Endothelial cell of umbilical vein (primary cell): ENCODE results near the gene ARHGEF19. TPM values are rescaled to one million over a fixed set of nuclear protein-coding genes. Genes with fewer than 3 reads are reported as not detected.

Source experiments
- BruUV-seq: library from RNA; stranded (reverse); fragments of 400-500 nt; replicated peaks from 2 replicates; lab custom pipeline; 2021; lab: Mats Ljungman, UMichigan
- CTCF ChIA-PET: fragments of 300-600, 350-600 bp; sonication (Branson Sonifier 250); formaldehyde crosslinking; loops from one replicate; lab custom pipeline; 2021; ENCODE audit warnings: antibody characterized with exemption, inconsistent platforms; lab: Charles Lee
- POLR2A ChIA-PET: fragments of 300-600, 350-600 bp; sonication (Branson Sonifier 250); formaldehyde crosslinking; loops from one replicate; lab custom pipeline; 2021; ENCODE audit warnings: antibody characterized with exemption, inconsistent platforms; lab: Charles Lee
- DNase-seq: peaks from one replicate; pipeline ENCODE4 v3.0.0-alpha.2; 2011; ENCODE audit warnings: low read depth, low spot score
- FAIRE-seq: peaks from 2 replicates; lab custom pipeline; 2011; peaks lifted over from hg19 to GRCh38; lab: Jason Lieb, UNC
- H2AFZ ChIP-seq: 2 replicates; pipeline ENCODE4 v1.6.0; 2012; ENCODE audit warnings: low read depth, low read length, control low read depth, inconsistent platforms
- H3K27ac ChIP-seq: 2 replicates; pipeline ENCODE4 v1.5.1; 2011; ENCODE audit warnings: low read depth, mild to moderate bottlenecking, control low read depth, low read length, moderate library complexity; ENCODE audit not compliant: insufficient read depth
- H3K27me3 ChIP-seq, 2 experiments: 2 replicates each; pipeline versions ENCODE4 v1.6.0 to v1.6.1; 2011; ENCODE audit warnings: low read length in 2 of 2, mixed read lengths in 1 of 2; ENCODE audit not compliant: control insufficient read depth in 2 of 2, insufficient read depth in 2 of 2
- H3K36me3 ChIP-seq, 2 experiments: 2 replicates in 1 of 2; 3 replicates in 1 of 2; pipeline ENCODE4 v1.5.1; 2011; ENCODE audit warnings: low read length in 2 of 2, mild to moderate bottlenecking in 1 of 2, moderate library complexity in 1 of 2; ENCODE audit not compliant: control insufficient read depth in 2 of 2, insufficient read depth in 2 of 2; ENCODE audit errors: extremely low read depth in 1 of 2
- H3K4me1 ChIP-seq: 3 replicates; pipeline ENCODE4 v1.5.1; 2011; ENCODE audit warnings: mild to moderate bottlenecking, low read length; ENCODE audit not compliant: control insufficient read depth, insufficient read depth; ENCODE audit errors: extremely low read depth
- H3K4me2 ChIP-seq: 2 replicates; pipeline ENCODE4 v1.6.1; 2011; ENCODE audit warnings: low read length, control low read depth, mixed read lengths; ENCODE audit not compliant: insufficient read depth
- H3K4me3 ChIP-seq, 3 experiments: fragments of 200-600 bp in 1 of 3; sonication (generic), shearing (Covaris generic) in 1 of 3; replicated peaks in 1 of 3; 2 replicates each; pipeline ENCODE4 v1.5.1; 2011 to 2016; ENCODE audit warnings: control low read depth in 3 of 3, low read length in 3 of 3, mild to moderate bottlenecking in 2 of 3, inconsistent platforms in 1 of 3, low read depth in 1 of 3, moderate library complexity in 1 of 3; ENCODE audit not compliant: insufficient read depth in 1 of 3
- H3K79me2 ChIP-seq: 2 replicates; pipeline ENCODE4 v1.6.0; 2012; ENCODE audit warnings: low read length, inconsistent platforms; ENCODE audit not compliant: control insufficient read depth, insufficient read depth
- H3K9ac ChIP-seq: replicated peaks from 2 replicates; pipeline ENCODE3; 2011; ENCODE audit warnings: low read length, control low read depth; ENCODE audit not compliant: insufficient read depth; ENCODE audit errors: extremely low read depth
- H3K9me1 ChIP-seq: replicated peaks from 3 replicates; pipeline ENCODE4 v1.6.0; 2011; ENCODE audit warnings: mild to moderate bottlenecking, low read length; ENCODE audit not compliant: control insufficient read depth, insufficient read depth; ENCODE audit errors: extremely low read depth
- H3K9me3 ChIP-seq: replicated peaks from 2 replicates; pipeline ENCODE4 v1.5.1; 2012; ENCODE audit warnings: low read length, inconsistent platforms; ENCODE audit not compliant: control insufficient read depth, insufficient read depth
- H4K20me1 ChIP-seq: replicated peaks from 2 replicates; pipeline ENCODE3; 2011; ENCODE audit warnings: mild to moderate bottlenecking, low read length; ENCODE audit not compliant: control insufficient read depth, insufficient read depth; ENCODE audit errors: extremely low read depth
- EZH2 ChIP-seq: IDR thresholded peaks from 2 replicates; pipeline ENCODE4 v1.6.1; 2012; ENCODE audit warnings: borderline replicate concordance, low read depth, mild to moderate bottlenecking, moderate library complexity, low read length, inconsistent platforms; ENCODE audit not compliant: severe bottlenecking
- FOS ChIP-seq: IDR thresholded peaks from 2 replicates; pipeline ENCODE4 v1.6.1; 2011; ENCODE audit warnings: mild to moderate bottlenecking, low read length, moderate library complexity, borderline replicate concordance; ENCODE audit not compliant: insufficient read depth
- MYC ChIP-seq: IDR thresholded peaks from one replicate; pipeline ENCODE4 v1.6.1; 2011; ENCODE audit warnings: mild to moderate bottlenecking, low read depth, low read length
- POLR2A ChIP-seq: IDR thresholded peaks from 2 replicates; pipeline ENCODE4 v1.6.1; 2012; ENCODE audit warnings: low read depth, mild to moderate bottlenecking, control low read depth, low read length
- POLR2AphosphoS5 ChIP-seq: IDR thresholded peaks from 2 replicates; pipeline ENCODE4 v1.6.1; 2012; ENCODE audit warnings: low read depth, mild to moderate bottlenecking, control low read depth, low read length, moderate library complexity; ENCODE audit not compliant: insufficient read depth
- dilution Hi-C: fragments of 300-500 bp; cut with MboI; formaldehyde crosslinking; loops from one replicate; pipeline ENCODE4 v1.15.0; 2019; ENCODE audit warnings: low sequenced_read_pairs; ENCODE audit not compliant: extremely low pct_ligation_motif_present
- intact Hi-C: fragments of 100-400 bp; cut with micrococcal nuclease; formaldehyde crosslinking; loops from one replicate; pipeline ENCODE4 v1.10.0; 2022
- polyA plus RNA-seq, 4 experiments: library from polyadenylated mRNA; depleted of rRNA in 3 of 4; stranded (reverse) in 3 of 4; unstranded in 1 of 4; fragments of >200 nt; gene quantifications; 2 replicates each; pipeline versions ENCODE4 v1.2.1 to v1.2.3, GENCODE V29; 2011 to 2012; ENCODE audit warnings: missing spikeins in 1 of 4
- total RNA-seq: library from RNA; stranded (reverse); gene quantifications from 2 replicates; pipeline ENCODE4 v1.2.3, GENCODE V29; 2021
- TF ChIP-seq, protein P1 (sequence below): IDR thresholded peaks from 2 replicates; pipeline ENCODE4 v1.6.1; 2011; ENCODE audit not compliant: insufficient read depth, insufficient read length
- TF ChIP-seq, protein P2 (sequence below), 2 donors: IDR thresholded peaks; 1 replicate in 1 of 2; 2 replicates in 1 of 2; pipeline ENCODE4 v1.5.1; 2011; ENCODE audit warnings: low read length in 2 of 2, mild to moderate bottlenecking in 2 of 2, moderate library complexity in 2 of 2, control low read depth in 1 of 2, inconsistent platforms in 1 of 2, low read depth in 1 of 2; ENCODE audit not compliant: insufficient read depth in 1 of 2; ENCODE audit errors: extremely low read depth in 1 of 2

The ARHGEF19 gene
- total and polyA plus RNA-seq, 2 donors (not counting 3 experiments of a cell fraction or from before 2014, with no cell fraction given): 6.2 to 8.0 TPM

- Histone ChIP-seq H3K4me1 (peaks cover 44% of the 10 kb centered on the region), H3K27ac (no peak overlapping the region), H3K9ac (no peak overlapping the region), H3K9me1 (no peaks in the 10 kb centered on the region), H3K79me2 (peaks cover 3% of the 10 kb centered on the region), H3K9me3 (no peaks in the 10 kb centered on the region), H3K4me2 (no peak overlapping the region), H3K36me3 (no peaks in the 10 kb centered on the region), H4K20me1 (no peaks in the 10 kb centered on the region), H2AFZ (no peak overlapping the region), H3K27me3 (no peaks in the 10 kb centered on the region), H3K4me3 (no peak overlapping the region)
- dilution Hi-C loops (no loop called here), intact Hi-C loops (no loop called here)
- BruUV-seq: no TSS peak
- ChIA-PET POLR2A (interaction anchor here (2.2 kb wide), 1 partner anchor 25 kb away, joined by 17 read pairs; the partner anchor contains the start of gene EPHA2), CTCF (interaction anchor here (1.1 to 16.2 kb wide), 4 partner anchors 25 to 100 kb away, joined by 3 to 353 read pairs (median 23); partner anchors contain the start of gene EPHA2)
- TF ChIP-seq FOS (no peak), MYC (no peak), POLR2A (no peak), POLR2AphosphoS5 (no peak), EZH2 (no peak)
- TF ChIP-seq, protein P1, sequence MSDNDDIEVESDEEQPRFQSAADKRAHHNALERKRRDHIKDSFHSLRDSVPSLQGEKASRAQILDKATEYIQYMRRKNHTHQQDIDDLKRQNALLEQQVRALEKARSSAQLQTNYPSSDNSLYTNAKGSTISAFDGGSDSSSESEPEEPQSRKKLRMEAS: no peak
- TF ChIP-seq, protein P2, sequence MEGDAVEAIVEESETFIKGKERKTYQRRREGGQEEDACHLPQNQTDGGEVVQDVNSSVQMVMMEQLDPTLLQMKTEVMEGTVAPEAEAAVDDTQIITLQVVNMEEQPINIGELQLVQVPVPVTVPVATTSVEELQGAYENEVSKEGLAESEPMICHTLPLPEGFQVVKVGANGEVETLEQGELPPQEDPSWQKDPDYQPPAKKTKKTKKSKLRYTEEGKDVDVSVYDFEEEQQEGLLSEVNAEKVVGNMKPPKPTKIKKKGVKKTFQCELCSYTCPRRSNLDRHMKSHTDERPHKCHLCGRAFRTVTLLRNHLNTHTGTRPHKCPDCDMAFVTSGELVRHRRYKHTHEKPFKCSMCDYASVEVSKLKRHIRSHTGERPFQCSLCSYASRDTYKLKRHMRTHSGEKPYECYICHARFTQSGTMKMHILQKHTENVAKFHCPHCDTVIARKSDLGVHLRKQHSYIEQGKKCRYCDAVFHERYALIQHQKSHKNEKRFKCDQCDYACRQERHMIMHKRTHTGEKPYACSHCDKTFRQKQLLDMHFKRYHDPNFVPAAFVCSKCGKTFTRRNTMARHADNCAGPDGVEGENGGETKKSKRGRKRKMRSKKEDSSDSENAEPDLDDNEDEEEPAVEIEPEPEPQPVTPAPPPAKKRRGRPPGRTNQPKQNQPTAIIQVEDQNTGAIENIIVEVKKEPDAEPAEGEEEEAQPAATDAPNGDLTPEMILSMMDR (IDR thresholded peaks at IDR 0.05; ENCODE audit: extremely low read depth in 1 of 2, insufficient read depth in 1 of 2, low read depth in 1 of 2, low read length in 2 of 2): no peak
- FAIRE-seq (peak; percentile 57), DNase-seq (no peak)
Observed at GRCh38 chr1:16180291-16180824, 32.1 kb downstream of the ARHGEF19 start.
